SK-N-SH treated with all-trans-retinoic acid at 6 μM for 48 hours (cell line): ENCODE measurements around the gene QSOX1.

Experiments used
- ATAC-seq: fragments of 200-7000 bp; cut with Tn5 transposase; 3 replicates; pipeline ENCODE4 v1.9.1; 2020; ENCODE audit warnings: mild to moderate bottlenecking, moderate library complexity
- ARNTL ChIP-seq: fragments of 450-650 bp; formaldehyde crosslinking; IDR thresholded peaks from 2 replicates; pipeline ENCODE4 v1.5.0; 2020; ENCODE audit warnings: low read depth, mild to moderate bottlenecking, moderate library complexity, borderline replicate concordance
- BACH2 ChIP-seq: fragments of 250-450 bp; sonication (Bioruptor Pico); IDR thresholded peaks from 2 replicates; pipeline ENCODE4 v1.9.0; 2021; ENCODE audit warnings: mild to moderate bottlenecking, borderline replicate concordance
- CREB5 ChIP-seq: fragments of 250-450 bp; sonication (Bioruptor Pico); IDR thresholded peaks from 2 replicates; pipeline ENCODE4 v1.5.1; 2020; ENCODE audit warnings: low read depth, mild to moderate bottlenecking, moderate library complexity
- CSRNP3 ChIP-seq: fragments of 250-450 bp; sonication (Bioruptor Pico); IDR thresholded peaks from 2 replicates; pipeline ENCODE4 v1.5.1; 2021; ENCODE audit warnings: mild to moderate bottlenecking, moderate library complexity
- ESRRG ChIP-seq: fragments of 250-450 bp; sonication (Bioruptor Pico); IDR thresholded peaks from 2 replicates; pipeline ENCODE4 v1.6.1; 2021; ENCODE audit warnings: mild to moderate bottlenecking
- GLIS3 ChIP-seq: fragments of 250-450 bp; sonication (Bioruptor Pico); IDR thresholded peaks from 2 replicates; pipeline ENCODE4 v1.5.0; 2020; ENCODE audit warnings: mild to moderate bottlenecking, moderate library complexity
- ISL1 ChIP-seq: fragments of 250-450 bp; sonication (Bioruptor Pico); IDR thresholded peaks from 2 replicates; pipeline ENCODE4 v2.1.2; 2022; ENCODE audit warnings: mild to moderate bottlenecking, moderate library complexity
- OSR1 ChIP-seq: fragments of 250-450 bp; sonication (Bioruptor Pico); IDR thresholded peaks from 2 replicates; pipeline ENCODE4 v1.8.0; 2022; ENCODE audit warnings: moderate library complexity, mild to moderate bottlenecking, inconsistent platforms
- PATZ1 ChIP-seq: fragments of 250-450 bp; sonication (Bioruptor Pico); IDR thresholded peaks from 2 replicates; pipeline ENCODE4 v1.8.0; 2020; ENCODE audit warnings: mild to moderate bottlenecking, moderate library complexity, borderline replicate concordance
- PPARA ChIP-seq: fragments of 250-450 bp; sonication (Bioruptor Pico); IDR thresholded peaks from 2 replicates; pipeline ENCODE4 v1.5.0; 2020; ENCODE audit warnings: mild to moderate bottlenecking, borderline replicate concordance
- RARB ChIP-seq: fragments of 250-450 bp; sonication (Bioruptor Pico); IDR thresholded peaks from 2 replicates; pipeline ENCODE4 v1.8.0; 2021; ENCODE audit warnings: mild to moderate bottlenecking, moderate library complexity
- SNAI2 ChIP-seq: fragments of 250-450 bp; sonication (Bioruptor Pico); IDR thresholded peaks from 2 replicates; pipeline ENCODE4 v1.5.0; 2020; ENCODE audit warnings: mild to moderate bottlenecking, moderate library complexity
- TCF4 ChIP-seq: fragments of 250-450 bp; sonication (Bioruptor Pico); IDR thresholded peaks from 2 replicates; pipeline ENCODE4 v1.8.0; 2021; ENCODE audit warnings: mild to moderate bottlenecking, moderate library complexity, borderline replicate concordance
- TOX ChIP-seq: fragments of 250-450 bp; sonication (Bioruptor Pico); IDR thresholded peaks from 2 replicates; pipeline ENCODE4 v1.8.0; 2021; ENCODE audit warnings: mild to moderate bottlenecking, moderate library complexity, borderline replicate concordance
- TSHZ2 ChIP-seq: fragments of 250-450 bp; sonication (Bioruptor Pico); IDR thresholded peaks from 2 replicates; pipeline ENCODE4 v1.5.0; 2020; ENCODE audit warnings: mild to moderate bottlenecking, moderate library complexity
- ZC3H10 ChIP-seq: fragments of 250-450 bp; sonication (Bioruptor Pico); IDR thresholded peaks from 2 replicates; pipeline ENCODE4 v1.5.1; 2021; ENCODE audit warnings: mild to moderate bottlenecking, moderate library complexity
- ZFP3 ChIP-seq: fragments of 250-450 bp; sonication (Bioruptor Pico); IDR thresholded peaks from 2 replicates; pipeline ENCODE4 v1.5.0; 2020; ENCODE audit warnings: mild to moderate bottlenecking, moderate library complexity
- ZFP30 ChIP-seq: fragments of 450-650 bp; formaldehyde crosslinking; IDR thresholded peaks from 2 replicates; pipeline ENCODE4 v1.5.0; 2022; ENCODE audit warnings: mild to moderate bottlenecking, moderate library complexity
- ZNF565 ChIP-seq: fragments of 450-650 bp; formaldehyde crosslinking; conservative IDR thresholded peaks from 2 replicates; pipeline ENCODE4 v1.5.0; 2020; ENCODE audit warnings: low read depth, mild to moderate bottlenecking, moderate library complexity
- ZNF70 ChIP-seq: fragments of 450-650 bp; formaldehyde crosslinking; IDR thresholded peaks from 2 replicates; pipeline ENCODE4 v1.5.0; 2020; ENCODE audit warnings: mild to moderate bottlenecking, moderate library complexity
- ZNF8 ChIP-seq: fragments of 450-650 bp; formaldehyde crosslinking; IDR thresholded peaks from 2 replicates; pipeline ENCODE4 v1.5.0; 2020; ENCODE audit warnings: mild to moderate bottlenecking, moderate library complexity

The QSOX1 gene

GRCh38 chr1:180179162-180179957, 24.7 kb downstream of the QSOX1 start:
- TF ChIP-seq OSR1 (CRISPR knock-in tag) (no peak), CREB5 (CRISPR knock-in tag) (no peak), PPARA (CRISPR knock-in tag) (no peak), ZNF8 (CRISPR knock-in tag) (no peak), PATZ1 (no peak), TOX (CRISPR knock-in tag) (no peak), RARB (CRISPR knock-in tag) (no peak), TSHZ2 (CRISPR knock-in tag) (no peak), ZNF70 (CRISPR knock-in tag) (no peak), SNAI2 (CRISPR knock-in tag) (no peak), GLIS3 (CRISPR knock-in tag) (no peak), ESRRG (CRISPR knock-in tag) (no peak), TCF4 (CRISPR knock-in tag) (no peak), ARNTL (CRISPR knock-in tag) (no peak), ZFP3 (CRISPR knock-in tag) (no peak), ZFP30 (CRISPR knock-in tag) (no peak), ZC3H10 (CRISPR knock-in tag) (no peak), CSRNP3 (no peak), ZNF565 (no peak), ISL1 (no peak)
- TF ChIP-seq, all 23 proteins: peak for 0
- ATAC-seq = no peak; the same call in 2 of the 3 replicates

GRCh38 chr1:180181048-180181447, 26.4 kb downstream of the QSOX1 start:
- TF ChIP-seq ZNF565 (no peak), GLIS3 (CRISPR knock-in tag) (no peak), CREB5 (CRISPR knock-in tag) (no peak), ZFP30 (CRISPR knock-in tag) (no peak)
- ATAC-seq = no peak

GRCh38 chr1:180181996-180182642, 27.4 kb downstream of the QSOX1 start:
- no peak for ATAC-seq
- TF ChIP-seq PATZ1 (no peak), BACH2 (CRISPR knock-in tag) (no peak)
- TF ChIP-seq, all 23 proteins: peak for 0
